WTC11 (cell line): ENCODE measurements around the gene RENBP. TPM values are rescaled to one million over a fixed set of nuclear protein-coding genes. Genes with fewer than 3 reads are reported as not detected.

Source experiments
- ATAC-seq: fragments of 200-7000 bp; cut with Tn5 transposase; 2 replicates; pipeline ENCODE4 v1.10.0; 2021; ENCODE audit warnings: mild to moderate bottlenecking, moderate library complexity
- CTCF ChIA-PET: fragments of 300-600 bp; sonication (Branson Sonifier 250); formaldehyde crosslinking; loops from one replicate; lab custom pipeline; 2021; ENCODE audit warnings: antibody characterized with exemption; lab: Charles Lee
- POLR2A ChIA-PET: fragments of 350-600 bp; sonication (Branson Sonifier 250); formaldehyde crosslinking; loops from one replicate; lab custom pipeline; 2021; ENCODE audit warnings: antibody characterized with exemption; lab: Charles Lee
- DNase-seq: peaks from one replicate; pipeline ENCODE4 v3.0.0; 2021; ENCODE audit warnings: low spot score
- H3K27ac Mint-ChIP-seq: 2 replicates; pipeline ENCODE4 v1.8.0; 2021; ENCODE audit warnings: mixed read lengths
- H3K27me3 Mint-ChIP-seq: 2 replicates; pipeline ENCODE4 v1.8.0; 2021; ENCODE audit warnings: low read depth, mild to moderate bottlenecking, moderate library complexity, mixed read lengths
- H3K36me3 Mint-ChIP-seq: 2 replicates; pipeline ENCODE4 v1.8.0; 2021; ENCODE audit warnings: mixed read lengths
- H3K4me1 Mint-ChIP-seq: 2 replicates; pipeline ENCODE4 v1.8.0; 2022; ENCODE audit warnings: mixed read lengths
- H3K4me3 Mint-ChIP-seq: 2 replicates; pipeline ENCODE4 v1.8.0; 2021; ENCODE audit warnings: mild to moderate bottlenecking, moderate library complexity, mixed read lengths
- H3K9me3 Mint-ChIP-seq: 2 replicates; pipeline ENCODE4 v1.8.0; 2021; ENCODE audit warnings: mixed read lengths
- CBFB ChIP-seq: sonication (generic); formaldehyde crosslinking; IDR thresholded peaks from 2 replicates; pipeline ENCODE4 v1.8.1; 2022; ENCODE audit warnings: mild to moderate bottlenecking, low read depth, missing genetic modification reagents
- ELF4 ChIP-seq: sonication (generic); formaldehyde crosslinking; IDR thresholded peaks from 2 replicates; pipeline ENCODE4 v1.8.1; 2022; ENCODE audit warnings: low read depth, mild to moderate bottlenecking, moderate library complexity, missing genetic modification reagents
- OVOL2 ChIP-seq: fragments of 250-450 bp; sonication (Bioruptor Pico); IDR thresholded peaks from 2 replicates; pipeline ENCODE4 v1.9.0; 2021; ENCODE audit warnings: mild to moderate bottlenecking, borderline replicate concordance
- PRRX2 ChIP-seq: fragments of 250-450 bp; sonication (Bioruptor Pico); IDR thresholded peaks from 2 replicates; pipeline ENCODE4 v1.8.0; 2021; ENCODE audit warnings: mild to moderate bottlenecking
- RORB ChIP-seq: fragments of 250-450 bp; sonication (Bioruptor Pico); IDR thresholded peaks from 2 replicates; pipeline ENCODE4 v1.9.0; 2021; ENCODE audit warnings: mild to moderate bottlenecking
- ZNF138 ChIP-seq: sonication (generic); formaldehyde crosslinking; conservative IDR thresholded peaks from 2 replicates; pipeline ENCODE4 v1.8.1; 2022; ENCODE audit warnings: mild to moderate bottlenecking, moderate library complexity, missing genetic modification reagents
- ZNF396 ChIP-seq: fragments of 250-450 bp; sonication (Bioruptor Pico); IDR thresholded peaks from 2 replicates; pipeline ENCODE4 v1.8.0; 2021; ENCODE audit warnings: mild to moderate bottlenecking, moderate library complexity, borderline replicate concordance
- ZNF416 ChIP-seq: fragments of 250-450 bp; sonication (Bioruptor Pico); IDR thresholded peaks from 2 replicates; pipeline ENCODE4 v1.9.0; 2021; ENCODE audit warnings: mild to moderate bottlenecking, inconsistent platforms
- total RNA-seq: library from RNA; stranded (reverse); gene quantifications from 3 replicates; pipeline ENCODE4 v1.2.3, GENCODE V29; 2021
- TF ChIP-seq, protein P1 (sequence below): sonication (generic); formaldehyde crosslinking; IDR thresholded peaks from 2 replicates; pipeline ENCODE4 v1.8.0; 2023; ENCODE audit warnings: missing genetic modification reagents, mild to moderate bottlenecking, borderline replicate concordance
- TF ChIP-seq, protein P2 (sequence below): sonication (generic); formaldehyde crosslinking; IDR thresholded peaks from 2 replicates; pipeline ENCODE4 v1.8.1; 2022; ENCODE audit warnings: low read depth, mild to moderate bottlenecking, moderate library complexity, missing genetic modification reagents, borderline replicate concordance
- TF ChIP-seq, protein P3 (sequence below): fragments of 250-450 bp; sonication (Bioruptor Pico); IDR thresholded peaks from 2 replicates; pipeline ENCODE4 v1.9.0; 2021; ENCODE audit warnings: moderate library complexity, mild to moderate bottlenecking, inconsistent platforms, borderline replicate concordance
- TF ChIP-seq, protein P4 (sequence below): sonication (generic); formaldehyde crosslinking; IDR thresholded peaks from 2 replicates; pipeline ENCODE4 v1.8.1; 2023; ENCODE audit warnings: mild to moderate bottlenecking, missing genetic modification reagents, borderline replicate concordance
- TF ChIP-seq, protein P5 (sequence below): sonication (generic); formaldehyde crosslinking; IDR thresholded peaks from 2 replicates; pipeline ENCODE4 v1.8.1; 2022; ENCODE audit warnings: mild to moderate bottlenecking, missing genetic modification reagents, moderate library complexity, borderline replicate concordance
- TF ChIP-seq, protein P6 (sequence below): sonication (generic); formaldehyde crosslinking; IDR thresholded peaks from 2 replicates; pipeline ENCODE4 v1.8.0; 2022; ENCODE audit warnings: mild to moderate bottlenecking, missing genetic modification reagents
- TF ChIP-seq, protein P7 (sequence below): sonication (generic); formaldehyde crosslinking; IDR thresholded peaks from 2 replicates; pipeline ENCODE4 v1.8.0; 2022; ENCODE audit warnings: mild to moderate bottlenecking, missing genetic modification reagents
- TF ChIP-seq, protein P8 (sequence below): fragments of 200-600 bp; IDR thresholded peaks from 2 replicates; pipeline ENCODE4 v1.8.0; 2022; ENCODE audit warnings: antibody characterized with exemption

The RENBP gene
- total RNA-seq, 1 experiment from 2014 or later, result 14.0 TPM

DNA sequence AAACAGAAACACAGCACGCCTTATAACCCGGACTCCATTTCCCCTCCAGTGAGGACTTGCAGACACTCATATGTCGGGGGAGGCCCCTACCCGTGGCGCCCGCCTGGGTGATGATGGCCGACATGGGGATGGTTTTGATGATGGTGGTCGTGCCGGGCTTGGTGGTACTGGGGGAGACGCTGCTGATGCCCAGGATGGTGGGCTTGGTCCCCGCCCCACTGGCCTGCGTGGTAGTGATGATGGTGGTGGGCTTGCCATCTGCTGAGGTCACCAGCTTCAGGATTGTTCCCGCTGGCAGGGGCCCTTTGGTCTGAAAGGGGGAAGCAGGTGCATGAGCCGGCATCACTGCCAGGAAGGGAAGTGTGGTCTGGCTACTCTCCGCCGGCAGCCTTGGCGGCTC is 12.8 kb upstream of the RENBP start (continued):
- TF ChIP-seq, protein P1, sequence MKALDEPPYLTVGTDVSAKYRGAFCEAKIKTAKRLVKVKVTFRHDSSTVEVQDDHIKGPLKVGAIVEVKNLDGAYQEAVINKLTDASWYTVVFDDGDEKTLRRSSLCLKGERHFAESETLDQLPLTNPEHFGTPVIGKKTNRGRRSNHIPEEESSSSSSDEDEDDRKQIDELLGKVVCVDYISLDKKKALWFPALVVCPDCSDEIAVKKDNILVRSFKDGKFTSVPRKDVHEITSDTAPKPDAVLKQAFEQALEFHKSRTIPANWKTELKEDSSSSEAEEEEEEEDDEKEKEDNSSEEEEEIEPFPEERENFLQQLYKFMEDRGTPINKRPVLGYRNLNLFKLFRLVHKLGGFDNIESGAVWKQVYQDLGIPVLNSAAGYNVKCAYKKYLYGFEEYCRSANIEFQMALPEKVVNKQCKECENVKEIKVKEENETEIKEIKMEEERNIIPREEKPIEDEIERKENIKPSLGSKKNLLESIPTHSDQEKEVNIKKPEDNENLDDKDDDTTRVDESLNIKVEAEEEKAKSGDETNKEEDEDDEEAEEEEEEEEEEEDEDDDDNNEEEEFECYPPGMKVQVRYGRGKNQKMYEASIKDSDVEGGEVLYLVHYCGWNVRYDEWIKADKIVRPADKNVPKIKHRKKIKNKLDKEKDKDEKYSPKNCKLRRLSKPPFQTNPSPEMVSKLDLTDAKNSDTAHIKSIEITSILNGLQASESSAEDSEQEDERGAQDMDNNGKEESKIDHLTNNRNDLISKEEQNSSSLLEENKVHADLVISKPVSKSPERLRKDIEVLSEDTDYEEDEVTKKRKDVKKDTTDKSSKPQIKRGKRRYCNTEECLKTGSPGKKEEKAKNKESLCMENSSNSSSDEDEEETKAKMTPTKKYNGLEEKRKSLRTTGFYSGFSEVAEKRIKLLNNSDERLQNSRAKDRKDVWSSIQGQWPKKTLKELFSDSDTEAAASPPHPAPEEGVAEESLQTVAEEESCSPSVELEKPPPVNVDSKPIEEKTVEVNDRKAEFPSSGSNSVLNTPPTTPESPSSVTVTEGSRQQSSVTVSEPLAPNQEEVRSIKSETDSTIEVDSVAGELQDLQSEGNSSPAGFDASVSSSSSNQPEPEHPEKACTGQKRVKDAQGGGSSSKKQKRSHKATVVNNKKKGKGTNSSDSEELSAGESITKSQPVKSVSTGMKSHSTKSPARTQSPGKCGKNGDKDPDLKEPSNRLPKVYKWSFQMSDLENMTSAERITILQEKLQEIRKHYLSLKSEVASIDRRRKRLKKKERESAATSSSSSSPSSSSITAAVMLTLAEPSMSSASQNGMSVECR (CRISPR knock-in tag), result no peak
- TF ChIP-seq, protein P2, sequence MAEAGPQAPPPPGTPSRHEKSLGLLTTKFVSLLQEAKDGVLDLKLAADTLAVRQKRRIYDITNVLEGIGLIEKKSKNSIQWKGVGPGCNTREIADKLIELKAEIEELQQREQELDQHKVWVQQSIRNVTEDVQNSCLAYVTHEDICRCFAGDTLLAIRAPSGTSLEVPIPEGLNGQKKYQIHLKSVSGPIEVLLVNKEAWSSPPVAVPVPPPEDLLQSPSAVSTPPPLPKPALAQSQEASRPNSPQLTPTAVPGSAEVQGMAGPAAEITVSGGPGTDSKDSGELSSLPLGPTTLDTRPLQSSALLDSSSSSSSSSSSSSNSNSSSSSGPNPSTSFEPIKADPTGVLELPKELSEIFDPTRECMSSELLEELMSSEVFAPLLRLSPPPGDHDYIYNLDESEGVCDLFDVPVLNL (CRISPR knock-in tag), result no peak
- TF ChIP-seq, protein P3, sequence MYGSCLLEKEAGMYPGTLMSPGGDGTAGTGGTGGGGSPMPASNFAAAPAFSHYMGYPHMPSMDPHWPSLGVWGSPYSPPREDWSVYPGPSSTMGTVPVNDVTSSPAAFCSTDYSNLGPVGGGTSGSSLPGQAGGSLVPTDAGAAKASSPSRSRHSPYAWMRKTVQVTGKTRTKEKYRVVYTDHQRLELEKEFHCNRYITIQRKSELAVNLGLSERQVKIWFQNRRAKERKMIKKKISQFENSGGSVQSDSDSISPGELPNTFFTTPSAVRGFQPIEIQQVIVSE (CRISPR knock-in tag), result no peak

DNA sequence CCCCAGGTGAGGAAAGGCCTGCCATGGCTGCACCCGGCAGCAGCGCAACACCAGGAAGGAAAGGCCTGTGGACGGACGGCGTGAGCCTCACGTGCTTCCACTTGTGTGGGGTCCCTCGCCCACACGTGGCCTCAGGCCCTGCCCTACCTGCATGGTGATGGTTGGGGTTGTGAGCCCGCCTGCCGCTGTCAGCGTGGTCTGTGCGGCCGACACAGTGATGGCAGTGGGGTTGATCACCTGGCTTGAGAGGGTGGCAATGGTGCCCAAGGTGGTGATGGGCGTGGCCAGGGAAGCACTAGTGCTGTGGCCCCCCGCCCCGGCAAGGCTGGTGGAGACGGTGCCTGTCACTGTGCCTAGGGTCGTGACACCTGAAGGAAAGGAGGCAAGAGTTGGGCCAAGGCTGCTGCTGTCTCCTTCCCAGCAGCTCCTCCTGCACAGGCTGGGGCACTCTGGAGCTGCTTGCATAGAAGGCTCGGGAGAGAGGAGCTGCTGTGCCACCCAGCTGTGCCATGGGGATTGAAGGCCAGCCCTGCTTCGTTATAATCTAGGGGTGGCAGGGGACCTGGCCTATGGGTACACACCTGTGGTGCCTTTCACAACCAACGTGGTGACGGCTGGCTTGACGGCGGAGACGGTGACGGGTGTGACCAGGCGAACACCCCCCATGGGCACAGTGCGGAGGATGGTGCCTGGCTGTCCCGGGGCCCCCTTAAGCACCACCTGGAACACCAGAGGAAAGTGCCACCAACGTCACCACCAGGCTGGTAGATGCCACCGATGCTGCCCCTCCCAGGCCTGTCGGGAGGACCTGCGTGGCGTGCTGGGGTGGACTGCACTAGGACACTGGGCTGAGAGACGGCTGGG is 11.8 kb upstream of the RENBP start:
- H3K36me3 Mint-ChIP-seq, result peaks cover 39% of the 10 kb centered on the region
- no peak for ATAC-seq

DNA sequence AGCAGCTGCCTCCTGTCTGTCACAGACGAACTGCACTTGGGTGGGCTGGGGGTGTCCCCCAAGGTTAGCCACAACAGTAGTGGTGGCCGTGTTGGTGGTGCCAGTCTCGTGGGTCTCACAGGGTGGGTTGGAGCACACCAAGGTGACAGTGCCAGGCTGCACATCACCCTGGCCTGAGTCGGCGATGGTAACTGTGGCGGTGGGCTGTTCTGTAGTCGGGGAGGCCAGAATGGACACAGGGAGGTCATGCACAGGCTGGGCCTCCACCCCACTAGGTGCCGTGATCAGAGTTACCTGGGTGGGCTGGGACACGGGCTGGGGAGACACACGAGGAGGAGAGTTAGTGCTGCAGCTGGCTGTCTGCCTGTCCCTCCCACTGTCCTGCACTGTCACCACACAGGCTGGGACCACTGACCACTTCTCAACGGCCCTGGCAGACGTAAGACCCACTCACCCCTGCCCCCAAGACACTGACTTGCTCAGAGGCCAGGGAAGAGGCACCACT is 10.8 kb upstream of the RENBP start:
- ChIA-PET POLR2A (no interaction called here), CTCF (no interaction called here)
- Mint-ChIP-seq H3K4me1 (no peaks in the 10 kb centered on the region), H3K36me3 (peaks cover 39% of the 10 kb centered on the region), H3K27ac (no peak overlapping the region), H3K27me3 (no peaks in the 10 kb centered on the region), H3K9me3 (no peaks in the 10 kb centered on the region), H3K4me3 (no peak overlapping the region)
- DNase-seq (no peak), ATAC-seq (no peak)
- TF ChIP-seq ZNF416 (CRISPR knock-in tag) (no peak), ZNF138 (CRISPR knock-in tag) (no peak), ELF4 (CRISPR knock-in tag) (no peak), ZNF396 (CRISPR knock-in tag) (no peak), PRRX2 (no peak), CBFB (CRISPR knock-in tag) (no peak)
- TF ChIP-seq, protein P4, sequence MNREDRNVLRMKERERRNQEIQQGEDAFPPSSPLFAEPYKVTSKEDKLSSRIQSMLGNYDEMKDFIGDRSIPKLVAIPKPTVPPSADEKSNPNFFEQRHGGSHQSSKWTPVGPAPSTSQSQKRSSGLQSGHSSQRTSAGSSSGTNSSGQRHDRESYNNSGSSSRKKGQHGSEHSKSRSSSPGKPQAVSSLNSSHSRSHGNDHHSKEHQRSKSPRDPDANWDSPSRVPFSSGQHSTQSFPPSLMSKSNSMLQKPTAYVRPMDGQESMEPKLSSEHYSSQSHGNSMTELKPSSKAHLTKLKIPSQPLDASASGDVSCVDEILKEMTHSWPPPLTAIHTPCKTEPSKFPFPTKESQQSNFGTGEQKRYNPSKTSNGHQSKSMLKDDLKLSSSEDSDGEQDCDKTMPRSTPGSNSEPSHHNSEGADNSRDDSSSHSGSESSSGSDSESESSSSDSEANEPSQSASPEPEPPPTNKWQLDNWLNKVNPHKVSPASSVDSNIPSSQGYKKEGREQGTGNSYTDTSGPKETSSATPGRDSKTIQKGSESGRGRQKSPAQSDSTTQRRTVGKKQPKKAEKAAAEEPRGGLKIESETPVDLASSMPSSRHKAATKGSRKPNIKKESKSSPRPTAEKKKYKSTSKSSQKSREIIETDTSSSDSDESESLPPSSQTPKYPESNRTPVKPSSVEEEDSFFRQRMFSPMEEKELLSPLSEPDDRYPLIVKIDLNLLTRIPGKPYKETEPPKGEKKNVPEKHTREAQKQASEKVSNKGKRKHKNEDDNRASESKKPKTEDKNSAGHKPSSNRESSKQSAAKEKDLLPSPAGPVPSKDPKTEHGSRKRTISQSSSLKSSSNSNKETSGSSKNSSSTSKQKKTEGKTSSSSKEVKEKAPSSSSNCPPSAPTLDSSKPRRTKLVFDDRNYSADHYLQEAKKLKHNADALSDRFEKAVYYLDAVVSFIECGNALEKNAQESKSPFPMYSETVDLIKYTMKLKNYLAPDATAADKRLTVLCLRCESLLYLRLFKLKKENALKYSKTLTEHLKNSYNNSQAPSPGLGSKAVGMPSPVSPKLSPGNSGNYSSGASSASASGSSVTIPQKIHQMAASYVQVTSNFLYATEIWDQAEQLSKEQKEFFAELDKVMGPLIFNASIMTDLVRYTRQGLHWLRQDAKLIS (CRISPR knock-in tag), result no peak
- TF ChIP-seq, protein P5, sequence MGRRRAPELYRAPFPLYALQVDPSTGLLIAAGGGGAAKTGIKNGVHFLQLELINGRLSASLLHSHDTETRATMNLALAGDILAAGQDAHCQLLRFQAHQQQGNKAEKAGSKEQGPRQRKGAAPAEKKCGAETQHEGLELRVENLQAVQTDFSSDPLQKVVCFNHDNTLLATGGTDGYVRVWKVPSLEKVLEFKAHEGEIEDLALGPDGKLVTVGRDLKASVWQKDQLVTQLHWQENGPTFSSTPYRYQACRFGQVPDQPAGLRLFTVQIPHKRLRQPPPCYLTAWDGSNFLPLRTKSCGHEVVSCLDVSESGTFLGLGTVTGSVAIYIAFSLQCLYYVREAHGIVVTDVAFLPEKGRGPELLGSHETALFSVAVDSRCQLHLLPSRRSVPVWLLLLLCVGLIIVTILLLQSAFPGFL, result no peak
- TF ChIP-seq, protein P6, sequence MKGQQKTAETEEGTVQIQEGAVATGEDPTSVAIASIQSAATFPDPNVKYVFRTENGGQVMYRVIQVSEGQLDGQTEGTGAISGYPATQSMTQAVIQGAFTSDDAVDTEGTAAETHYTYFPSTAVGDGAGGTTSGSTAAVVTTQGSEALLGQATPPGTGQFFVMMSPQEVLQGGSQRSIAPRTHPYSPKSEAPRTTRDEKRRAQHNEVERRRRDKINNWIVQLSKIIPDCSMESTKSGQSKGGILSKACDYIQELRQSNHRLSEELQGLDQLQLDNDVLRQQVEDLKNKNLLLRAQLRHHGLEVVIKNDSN (CRISPR knock-in tag), result no peak
- TF ChIP-seq, protein P7, sequence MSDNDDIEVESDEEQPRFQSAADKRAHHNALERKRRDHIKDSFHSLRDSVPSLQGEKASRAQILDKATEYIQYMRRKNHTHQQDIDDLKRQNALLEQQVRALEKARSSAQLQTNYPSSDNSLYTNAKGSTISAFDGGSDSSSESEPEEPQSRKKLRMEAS (CRISPR knock-in tag), result no peak
- TF ChIP-seq, protein P8, sequence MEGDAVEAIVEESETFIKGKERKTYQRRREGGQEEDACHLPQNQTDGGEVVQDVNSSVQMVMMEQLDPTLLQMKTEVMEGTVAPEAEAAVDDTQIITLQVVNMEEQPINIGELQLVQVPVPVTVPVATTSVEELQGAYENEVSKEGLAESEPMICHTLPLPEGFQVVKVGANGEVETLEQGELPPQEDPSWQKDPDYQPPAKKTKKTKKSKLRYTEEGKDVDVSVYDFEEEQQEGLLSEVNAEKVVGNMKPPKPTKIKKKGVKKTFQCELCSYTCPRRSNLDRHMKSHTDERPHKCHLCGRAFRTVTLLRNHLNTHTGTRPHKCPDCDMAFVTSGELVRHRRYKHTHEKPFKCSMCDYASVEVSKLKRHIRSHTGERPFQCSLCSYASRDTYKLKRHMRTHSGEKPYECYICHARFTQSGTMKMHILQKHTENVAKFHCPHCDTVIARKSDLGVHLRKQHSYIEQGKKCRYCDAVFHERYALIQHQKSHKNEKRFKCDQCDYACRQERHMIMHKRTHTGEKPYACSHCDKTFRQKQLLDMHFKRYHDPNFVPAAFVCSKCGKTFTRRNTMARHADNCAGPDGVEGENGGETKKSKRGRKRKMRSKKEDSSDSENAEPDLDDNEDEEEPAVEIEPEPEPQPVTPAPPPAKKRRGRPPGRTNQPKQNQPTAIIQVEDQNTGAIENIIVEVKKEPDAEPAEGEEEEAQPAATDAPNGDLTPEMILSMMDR, result no peak

More for the DNA sequence above, 11.8 kb upstream of the RENBP start:
- CTCF ChIA-PET, result no interaction called here
- TF ChIP-seq OVOL2 (no peak), RORB (CRISPR knock-in tag) (no peak), ZNF396 (CRISPR knock-in tag) (no peak)
- TF ChIP-seq, protein P7 (CRISPR knock-in tag), result no peak
- TF ChIP-seq, all 79 proteins: peak for 0
- no peak for DNase-seq
- Mint-ChIP-seq H3K4me3 (no peak overlapping the region), H3K9me3 (no peaks in the 10 kb centered on the region), H3K4me1 (no peaks in the 10 kb centered on the region), H3K27me3 (no peaks in the 10 kb centered on the region), H3K27ac (no peak overlapping the region)
- POLR2A ChIA-PET, result no interaction called here
